ENCODE data around the gene ISG20L2.

GRCh38 chr1:156700736-156701531 lies 27.6 kb downstream of the ISG20L2 start:
- TF ChIP-seq CTCF (IDR thresholded peaks at IDR 0.05; ENCODE audit: low read length), result no peak
- TF ChIP-seq EZH2phosphoT487 (IDR thresholded peaks at IDR 0.05; ENCODE audit: low read length), result no peak
- no peak for TF ChIP-seq EZH2 (optimal IDR thresholded peaks at IDR 0.05; ENCODE audit: low read depth, low read length)

All from MM.1S (cell line).